ENCODE measurements around the gene IPO5. TPM values are rescaled to one million over a fixed set of nuclear protein-coding genes. Genes with fewer than 3 reads are reported as not detected.

IPO5 gene
- polyA plus RNA-seq, 3 donors = 17.5 to 21.6 (median 20.7) TPM

DNA sequence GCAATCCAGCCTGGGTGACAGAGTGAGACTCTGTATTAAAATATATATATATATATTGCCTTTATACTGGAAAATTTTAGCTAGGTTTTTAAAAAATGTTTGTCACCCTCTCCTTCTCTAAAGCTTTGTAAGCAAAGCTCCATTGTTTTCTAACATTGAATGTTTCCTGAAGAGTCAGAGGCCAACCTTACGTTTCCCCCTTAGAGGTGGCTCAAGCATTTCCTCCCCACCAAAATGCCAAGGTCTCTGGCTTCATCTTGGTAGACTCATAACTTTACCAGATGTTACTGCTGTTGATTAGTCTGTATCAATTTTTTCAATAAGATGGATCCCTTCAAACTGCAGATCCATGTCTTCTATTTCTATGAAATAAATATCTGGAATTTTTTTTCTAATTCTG is 25.2 kb upstream of the IPO5 start:
- H3K36me3 Mint-ChIP-seq = no peaks in the 10 kb centered on the region
- Histone ChIP-seq H4K20me1 (ENCODE audit: insufficient read depth, low read length) (no peaks in the 10 kb centered on the region), H3K36me3 (replicated peaks in 1 of 2; ENCODE audit: control insufficient read depth in 1 of 2, insufficient read depth in 2 of 2, low read length in 2 of 2) (no peaks in the 10 kb centered on the region), H2AFZ (ENCODE audit: insufficient read depth, low read depth, low read length, poor library complexity, severe bottlenecking) (no peak overlapping the region), H3K4me2 (replicated peaks; ENCODE audit: extremely low read depth, low read length, poor library complexity, severe bottlenecking) (no peak overlapping the region), H3K9ac (ENCODE audit: insufficient read depth, low read length, poor library complexity, severe bottlenecking) (no peak overlapping the region), H3K9me3 (replicated peaks in 1 of 2; ENCODE audit: control insufficient read depth in 1 of 2, insufficient read depth in 1 of 2, low read length in 2 of 2) (no peaks in the 10 kb centered on the region), H3K79me2 (ENCODE audit: insufficient read depth, low read length) (no peaks in the 10 kb centered on the region), H3K4me3 (replicated peaks in 1 of 3; ENCODE audit: low read depth in 2 of 3, low read length in 3 of 3) (no peak overlapping the region), H3K4me1 (ENCODE audit: control insufficient read depth in 1 of 2, insufficient read depth in 2 of 2, low read length in 2 of 2) (no peaks in the 10 kb centered on the region), H3K27me3 (ENCODE audit: control insufficient read depth in 2 of 2, insufficient read depth in 2 of 2, low read length in 2 of 2) (no peaks in the 10 kb centered on the region), H3K27ac (ENCODE audit: low read depth in 1 of 2, low read length in 2 of 2) (no peak overlapping the region)
- H3K27ac Mint-ChIP-seq = no peak overlapping the region
- peaks cover 0 to 5% (median 2%) of the 10 kb centered on the region in 3 donors for H3K27me3 Mint-ChIP-seq (ENCODE audit: low read depth in 3 of 3)
- WGBS (ENCODE audit: insufficient coverage) = no CpG with 5 or more reads among the region's 1 CpG
- TF ChIP-seq, protein P1, sequence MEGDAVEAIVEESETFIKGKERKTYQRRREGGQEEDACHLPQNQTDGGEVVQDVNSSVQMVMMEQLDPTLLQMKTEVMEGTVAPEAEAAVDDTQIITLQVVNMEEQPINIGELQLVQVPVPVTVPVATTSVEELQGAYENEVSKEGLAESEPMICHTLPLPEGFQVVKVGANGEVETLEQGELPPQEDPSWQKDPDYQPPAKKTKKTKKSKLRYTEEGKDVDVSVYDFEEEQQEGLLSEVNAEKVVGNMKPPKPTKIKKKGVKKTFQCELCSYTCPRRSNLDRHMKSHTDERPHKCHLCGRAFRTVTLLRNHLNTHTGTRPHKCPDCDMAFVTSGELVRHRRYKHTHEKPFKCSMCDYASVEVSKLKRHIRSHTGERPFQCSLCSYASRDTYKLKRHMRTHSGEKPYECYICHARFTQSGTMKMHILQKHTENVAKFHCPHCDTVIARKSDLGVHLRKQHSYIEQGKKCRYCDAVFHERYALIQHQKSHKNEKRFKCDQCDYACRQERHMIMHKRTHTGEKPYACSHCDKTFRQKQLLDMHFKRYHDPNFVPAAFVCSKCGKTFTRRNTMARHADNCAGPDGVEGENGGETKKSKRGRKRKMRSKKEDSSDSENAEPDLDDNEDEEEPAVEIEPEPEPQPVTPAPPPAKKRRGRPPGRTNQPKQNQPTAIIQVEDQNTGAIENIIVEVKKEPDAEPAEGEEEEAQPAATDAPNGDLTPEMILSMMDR (IDR thresholded peaks at IDR 0.05) = no peak
- H3K4me1 Mint-ChIP-seq = no peaks in the 10 kb centered on the region
- peaks cover 0 to 10% (median 6%) of the 10 kb centered on the region in 7 donors for H3K9me3 Mint-ChIP-seq
- DNase-seq = no peak
- H3K4me3 Mint-ChIP-seq = no peak overlapping the region
- intact Hi-C loops (cut with micrococcal nuclease) = no loop called here

DNA sequence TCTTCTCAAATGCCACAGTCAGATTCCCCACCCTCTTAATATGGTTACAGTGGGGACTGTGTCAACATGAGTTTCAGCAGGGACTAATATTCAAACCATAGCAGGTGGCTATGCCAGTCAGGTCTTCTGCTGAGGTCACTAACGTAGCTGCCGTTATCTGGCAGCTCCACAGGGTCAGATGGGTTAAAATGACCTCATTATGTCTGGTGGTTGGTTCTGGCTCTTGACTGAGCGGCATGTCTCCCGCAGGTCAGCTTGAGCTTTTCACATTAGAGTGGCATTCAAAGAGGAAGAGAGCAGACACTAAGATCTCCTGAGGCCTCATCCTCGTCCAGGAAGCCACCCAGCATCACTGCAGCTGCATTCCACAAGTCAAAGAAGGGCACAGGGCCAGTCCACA is 21.4 kb upstream of the IPO5 start:
- no peak for DNase-seq
- TF ChIP-seq, protein P1 (IDR thresholded peaks at IDR 0.05) = no peak
- Histone ChIP-seq H3K4me3 (replicated peaks in 1 of 3; ENCODE audit: low read depth in 2 of 3, low read length in 3 of 3) (no peak overlapping the region), H3K9ac (ENCODE audit: insufficient read depth, low read length, poor library complexity, severe bottlenecking) (no peak overlapping the region), H3K4me2 (replicated peaks; ENCODE audit: extremely low read depth, low read length, poor library complexity, severe bottlenecking) (no peak overlapping the region), H3K27ac (ENCODE audit: low read depth in 1 of 2, low read length in 2 of 2) (no peak overlapping the region), H3K9me3 (replicated peaks in 1 of 2; ENCODE audit: control insufficient read depth in 1 of 2, insufficient read depth in 1 of 2, low read length in 2 of 2) (no peaks in the 10 kb centered on the region), H4K20me1 (ENCODE audit: insufficient read depth, low read length) (no peaks in the 10 kb centered on the region), H3K27me3 (ENCODE audit: control insufficient read depth in 2 of 2, insufficient read depth in 2 of 2, low read length in 2 of 2) (no peaks in the 10 kb centered on the region), H3K79me2 (ENCODE audit: insufficient read depth, low read length) (no peaks in the 10 kb centered on the region), H2AFZ (ENCODE audit: insufficient read depth, low read depth, low read length, poor library complexity, severe bottlenecking) (no peak overlapping the region), H3K4me1 (ENCODE audit: control insufficient read depth in 1 of 2, insufficient read depth in 2 of 2, low read length in 2 of 2) (no peaks in the 10 kb centered on the region), H3K36me3 (replicated peaks in 1 of 2; ENCODE audit: control insufficient read depth in 1 of 2, insufficient read depth in 2 of 2, low read length in 2 of 2) (no peaks in the 10 kb centered on the region)
- Mint-ChIP-seq H3K9me3 (peaks cover 0 to 6% (median 2%) of the 10 kb centered on the region in 7 donors), H3K4me1 (no peaks in the 10 kb centered on the region), H3K27me3 (ENCODE audit: low read depth in 3 of 3) (peaks cover 0 to 9% (median 2%) of the 10 kb centered on the region in 3 donors), H3K27ac (no peak overlapping the region), H3K4me3 (no peak overlapping the region), H3K36me3 (no peaks in the 10 kb centered on the region)
- intact Hi-C loops (cut with micrococcal nuclease) = no loop called here
- WGBS (ENCODE audit: insufficient coverage) = 95% methylated on average over 4 of the region's 5 CpGs
